SK-N-SH (cell line): Measurements from ENCODE around the gene ZDHHC12. TPM values are rescaled to one million over a fixed set of nuclear protein-coding genes. Genes with fewer than 3 reads are reported as not detected.

ENCODE experiments used
- CTCF ChIA-PET: fragments of 300-600, 350-600 bp; formaldehyde crosslinking; extraction: SDS; loops from one replicate; lab custom pipeline; 2021; lab: Yijun Ruan, JAX
- POLR2A ChIA-PET: fragments of 350-600 bp; sonication (Branson Sonifier 250); formaldehyde crosslinking; extraction: SDS; loops from one replicate; lab custom pipeline; 2020; ENCODE audit warnings: antibody characterized with exemption, inconsistent platforms; lab: Yijun Ruan, JAX
- DNase-seq: peaks from one replicate; pipeline ENCODE4 v3.0.0; 2012
- H2AFZ ChIP-seq: fragments of 200-600 bp; sonication (generic); 2 replicates; pipeline ENCODE4 v1.8.1; 2016; ENCODE audit warnings: antibody characterized with exemption, mild to moderate bottlenecking, low read depth
- H3F3A ChIP-seq: fragments of 200-600 bp; sonication (generic); replicated peaks from 2 replicates; pipeline ENCODE3; 2016; ENCODE audit warnings: antibody characterized with exemption, mild to moderate bottlenecking; ENCODE audit not compliant: insufficient read depth
- H3K27ac ChIP-seq, 2 experiments: fragments of 200-500 bp in 1 of 2; fragments of 200-600 bp in 1 of 2; sonication (Bioruptor generic) in 1 of 2; sonication (generic), shearing (Covaris generic) in 1 of 2; 2 replicates each; pipeline versions ENCODE4 v1.5.1 to v1.6.1; 2014 to 2016; ENCODE audit warnings: low read depth in 2 of 2, inconsistent platforms in 1 of 2, low read length in 1 of 2, mild to moderate bottlenecking in 1 of 2, mixed read lengths in 1 of 2
- H3K27me3 ChIP-seq: fragments of 200-600 bp; sonication (generic), shearing (Covaris generic); 2 replicates; pipeline ENCODE4 v1.6.1; 2016; ENCODE audit warnings: mixed run types; ENCODE audit not compliant: insufficient read depth
- H3K36me3 ChIP-seq, 2 experiments: fragments of 200-500 bp in 1 of 2; fragments of 200-600 bp in 1 of 2; sonication (Bioruptor generic) in 1 of 2; sonication (generic) in 1 of 2; replicated peaks in 1 of 2; 2 replicates each; pipeline versions ENCODE3 to v1.5.1; 2014 to 2016; ENCODE audit warnings: low read length in 1 of 2, mild to moderate bottlenecking in 1 of 2; ENCODE audit not compliant: insufficient read depth in 2 of 2, control insufficient read depth in 1 of 2
- H3K4me1 ChIP-seq, 2 experiments: fragments of 200-500 bp in 1 of 2; fragments of 200-600 bp in 1 of 2; sonication (Bioruptor generic) in 1 of 2; sonication (generic), shearing (Covaris generic) in 1 of 2; 2 replicates each; pipeline versions ENCODE4 v1.5.1 to v1.6.1; 2014 to 2016; ENCODE audit warnings: low read depth in 1 of 2, low read length in 1 of 2, mixed run types in 1 of 2; ENCODE audit not compliant: insufficient read depth in 2 of 2, control insufficient read depth in 1 of 2
- H3K4me2 ChIP-seq: fragments of 200-600 bp; sonication (generic), shearing (Covaris generic); 2 replicates; pipeline ENCODE4 v1.6.1; 2017; ENCODE audit warnings: mixed run types
- H3K4me3 ChIP-seq, 2 experiments: fragments of 200-500 bp in 1 of 2; fragments of 200-600 bp in 1 of 2; sonication (Bioruptor generic) in 1 of 2; sonication (generic), shearing (Covaris generic) in 1 of 2; 2 replicates each; pipeline versions ENCODE4 v1.5.1 to v1.8.1; 2014 to 2016; ENCODE audit warnings: low read depth in 2 of 2, inconsistent platforms in 1 of 2, low read length in 1 of 2, mild to moderate bottlenecking in 1 of 2, mixed read lengths in 1 of 2, moderate library complexity in 1 of 2
- H3K79me2 ChIP-seq: fragments of 200-600 bp; sonication (generic); 2 replicates; pipeline ENCODE4 v1.8.1; 2017; ENCODE audit warnings: mild to moderate bottlenecking; ENCODE audit not compliant: insufficient read depth
- H3K9ac ChIP-seq: fragments of 200-600 bp; sonication (generic); 2 replicates; pipeline ENCODE4 v1.6.1; 2017; ENCODE audit warnings: mixed run types
- H3K9me2 ChIP-seq: fragments of 200-600 bp; sonication (generic); 2 replicates; pipeline ENCODE4 v1.6.1; 2017; ENCODE audit warnings: mixed run types
- H3K9me3 ChIP-seq: fragments of 200-600 bp; sonication (generic); 2 replicates; pipeline ENCODE4 v1.6.1; 2017; ENCODE audit warnings: mixed run types, mild to moderate bottlenecking, moderate library complexity
- H4K20me1 ChIP-seq: fragments of 200-600 bp; sonication (generic); 2 replicates; pipeline ENCODE4 v1.6.1; 2017; ENCODE audit warnings: mild to moderate bottlenecking, mixed run types; ENCODE audit not compliant: insufficient read depth
- CTCF ChIP-seq: fragments of 200-600 bp; sonication (generic); IDR thresholded peaks from 2 replicates; pipeline ENCODE4 v1.6.1; 2017; ENCODE audit warnings: antibody characterized with exemption, mild to moderate bottlenecking, moderate library complexity
- ELF1 ChIP-seq: IDR thresholded peaks from 2 replicates; pipeline ENCODE4 v1.4.0; 2012
- EP300 ChIP-seq, 2 experiments: IDR thresholded peaks; 2 replicates each; pipeline versions ENCODE4 v1.4.0 to v1.6.1; 2012; ENCODE audit warnings: borderline replicate concordance in 1 of 2, low read depth in 1 of 2, low read length in 1 of 2
- FOSL2 ChIP-seq: IDR thresholded peaks from 2 replicates; pipeline ENCODE4 v1.4.0; 2012; ENCODE audit warnings: low read depth, mild to moderate bottlenecking, moderate library complexity, borderline replicate concordance
- FOXJ3 ChIP-seq: sonication (generic); formaldehyde crosslinking; IDR thresholded peaks from 2 replicates; pipeline ENCODE4 v1.5.1; 2020; ENCODE audit warnings: mild to moderate bottlenecking, missing genetic modification reagents
- GABPA ChIP-seq: IDR thresholded peaks from 2 replicates; pipeline ENCODE4 v1.4.0; 2012; ENCODE audit warnings: low read depth, mild to moderate bottlenecking
- GATA2 ChIP-seq: sonication (generic); formaldehyde crosslinking; IDR thresholded peaks from 2 replicates; pipeline ENCODE4 v1.5.0; 2020; ENCODE audit warnings: mild to moderate bottlenecking, missing genetic modification reagents
- JUND ChIP-seq: IDR thresholded peaks from 2 replicates; pipeline ENCODE4 v1.4.0; 2012
- MXI1 ChIP-seq: IDR thresholded peaks from 2 replicates; pipeline ENCODE4 v1.6.1; 2012; ENCODE audit warnings: mild to moderate bottlenecking, low read depth, low read length, improper control_type of control experiment
- NFIC ChIP-seq: IDR thresholded peaks from 2 replicates; pipeline ENCODE4 v1.4.0; 2012; ENCODE audit warnings: borderline replicate concordance
- RCOR1 ChIP-seq: fragments of 150-350 bp; IDR thresholded peaks from 2 replicates; pipeline ENCODE4 v1.6.1; 2017; ENCODE audit warnings: antibody characterized with exemption, low read length
- SIN3A ChIP-seq: IDR thresholded peaks from 2 replicates; pipeline ENCODE4 v1.6.1; 2012; ENCODE audit warnings: low read depth, mild to moderate bottlenecking, low read length, moderate library complexity, borderline replicate concordance
- TEAD4 ChIP-seq: IDR thresholded peaks from 2 replicates; pipeline ENCODE4 v1.4.0; 2012; ENCODE audit warnings: mild to moderate bottlenecking, borderline replicate concordance; ENCODE audit not compliant: insufficient read depth
- WGBS: methylation state at CpG from one replicate; pipeline ENCODE4 v1.1.6; 2017; ENCODE audit warnings: low lambda C conversion rate; 5-methylcytosine and 5-hydroxymethylcytosine counted together
- polyA plus RNA-seq, 3 experiments: library from polyadenylated mRNA; depleted of rRNA; stranded (reverse); fragments of >200 nt; gene quantifications; 2 replicates each; pipeline ENCODE4 v1.2.3, GENCODE V29; 2012
- TF ChIP-seq, protein P1 (sequence below): IDR thresholded peaks from 2 replicates; pipeline ENCODE4 v1.4.0; 2012; ENCODE audit warnings: low read depth
- TF ChIP-seq, protein P2 (sequence below): IDR thresholded peaks from 2 replicates; pipeline ENCODE4; 2012
- TF ChIP-seq, protein P3 (sequence below): fragments of 150-350 bp; IDR thresholded peaks from 2 replicates; pipeline ENCODE4 v1.6.1; 2016; ENCODE audit warnings: mild to moderate bottlenecking, low read depth, low read length

The ZDHHC12 gene
- polyA plus RNA-seq, 1 of the 3 experiments (the other 2 are of a cell fraction), result 51.3 TPM

DNA sequence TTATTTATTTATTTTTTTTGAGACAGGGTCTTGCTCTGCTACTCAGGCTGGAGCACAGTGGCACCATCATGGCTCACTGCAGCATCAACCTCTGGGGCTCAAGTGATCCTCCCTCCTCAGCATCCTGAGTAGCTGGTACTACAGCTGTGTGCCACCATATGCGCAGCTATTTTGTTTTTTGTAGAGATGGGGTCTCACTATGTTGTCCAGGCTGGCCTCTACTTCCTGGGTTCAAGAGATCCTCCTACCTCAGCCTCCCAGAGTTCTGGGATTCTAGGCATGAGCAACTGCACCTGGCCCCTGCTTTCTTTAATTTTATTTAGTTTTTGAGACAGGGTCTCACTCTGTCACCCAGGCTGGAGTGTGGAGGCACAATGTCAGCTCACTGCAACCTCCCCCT is 19.5 kb upstream of the ZDHHC12 start:
- no peaks in the 10 kb centered on the region for H4K20me1 ChIP-seq
- no peaks in the 10 kb centered on the region for H3K4me1 ChIP-seq
- H3K27me3 ChIP-seq, result no peaks in the 10 kb centered on the region
- H3K9me2 ChIP-seq, result no peaks in the 10 kb centered on the region
- ChIA-PET CTCF (interaction anchor here (0.7 to 1.1 kb wide), 2 partner anchors 8 to 10 kb away, joined by 3 to 5 read pairs; no protein-coding TSS in a partner anchor), POLR2A (no interaction called here)
- TF ChIP-seq, protein P1, sequence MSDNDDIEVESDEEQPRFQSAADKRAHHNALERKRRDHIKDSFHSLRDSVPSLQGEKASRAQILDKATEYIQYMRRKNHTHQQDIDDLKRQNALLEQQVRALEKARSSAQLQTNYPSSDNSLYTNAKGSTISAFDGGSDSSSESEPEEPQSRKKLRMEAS, result no peak
- TF ChIP-seq MXI1, result no peak
- no peak for TF ChIP-seq ELF1
- no peak for TF ChIP-seq FOSL2
- no peak for TF ChIP-seq GABPA
- TF ChIP-seq EP300 (IDR thresholded peaks at IDR 0.05; ENCODE audit: borderline replicate concordance in 1 of 2, low read depth in 1 of 2, low read length in 1 of 2), result no peak
- H3K4me3 ChIP-seq, result no peak overlapping the region
- H3K36me3 ChIP-seq, result peaks cover 0 to 3% of the 10 kb centered on the region in 2 experiments
- H3K79me2 ChIP-seq, result no peaks in the 10 kb centered on the region
- H3K4me2 ChIP-seq, result no peak overlapping the region
- no peak overlapping the region for H3K27ac ChIP-seq
- no peak for DNase-seq
- H3K9ac ChIP-seq, result no peak overlapping the region
- H3F3A ChIP-seq, result peaks cover 3% of the 10 kb centered on the region
- H3K9me3 ChIP-seq, result no peaks in the 10 kb centered on the region
- H2AFZ ChIP-seq, result no peak overlapping the region
- 100% methylated on average over 1 of the region's 1 CpG for WGBS

- no peaks in the 10 kb centered on the region for H3K27me3 ChIP-seq
- TF ChIP-seq JUND (no peak), CTCF (no peak), MXI1 (no peak), GATA2 (CRISPR knock-in tag) (no peak), TEAD4 (no peak), SIN3A (no peak), NFIC (no peak), RCOR1 (no peak), FOXJ3 (CRISPR knock-in tag) (no peak)
- TF ChIP-seq, protein P2, sequence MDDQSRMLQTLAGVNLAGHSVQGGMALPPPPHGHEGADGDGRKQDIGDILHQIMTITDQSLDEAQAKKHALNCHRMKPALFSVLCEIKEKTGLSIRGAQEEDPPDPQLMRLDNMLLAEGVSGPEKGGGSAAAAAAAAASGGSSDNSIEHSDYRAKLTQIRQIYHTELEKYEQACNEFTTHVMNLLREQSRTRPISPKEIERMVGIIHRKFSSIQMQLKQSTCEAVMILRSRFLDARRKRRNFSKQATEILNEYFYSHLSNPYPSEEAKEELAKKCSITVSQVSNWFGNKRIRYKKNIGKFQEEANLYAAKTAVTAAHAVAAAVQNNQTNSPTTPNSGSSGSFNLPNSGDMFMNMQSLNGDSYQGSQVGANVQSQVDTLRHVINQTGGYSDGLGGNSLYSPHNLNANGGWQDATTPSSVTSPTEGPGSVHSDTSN, result no peak
- TF ChIP-seq, protein P3, sequence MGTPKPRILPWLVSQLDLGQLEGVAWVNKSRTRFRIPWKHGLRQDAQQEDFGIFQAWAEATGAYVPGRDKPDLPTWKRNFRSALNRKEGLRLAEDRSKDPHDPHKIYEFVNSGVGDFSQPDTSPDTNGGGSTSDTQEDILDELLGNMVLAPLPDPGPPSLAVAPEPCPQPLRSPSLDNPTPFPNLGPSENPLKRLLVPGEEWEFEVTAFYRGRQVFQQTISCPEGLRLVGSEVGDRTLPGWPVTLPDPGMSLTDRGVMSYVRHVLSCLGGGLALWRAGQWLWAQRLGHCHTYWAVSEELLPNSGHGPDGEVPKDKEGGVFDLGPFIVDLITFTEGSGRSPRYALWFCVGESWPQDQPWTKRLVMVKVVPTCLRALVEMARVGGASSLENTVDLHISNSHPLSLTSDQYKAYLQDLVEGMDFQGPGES, result no peak
- H3K36me3 ChIP-seq, result no peaks in the 10 kb centered on the region
- no peaks in the 10 kb centered on the region for H4K20me1 ChIP-seq
- no peak overlapping the region for H2AFZ ChIP-seq
- H3F3A ChIP-seq, result peaks cover 3% of the 10 kb centered on the region
- H3K9me3 ChIP-seq, result no peaks in the 10 kb centered on the region
- no peak for DNase-seq
- no peaks in the 10 kb centered on the region for H3K4me1 ChIP-seq
- ChIA-PET POLR2A (no interaction called here), CTCF (interaction anchor here (0.6 to 1.5 kb wide), 2 partner anchors 31 to 39 kb away, joined by 3 to 4 read pairs; no protein-coding TSS in a partner anchor)
- no peak overlapping the region for H3K9ac ChIP-seq
- H3K79me2 ChIP-seq, result no peaks in the 10 kb centered on the region
- no peaks in the 10 kb centered on the region for H3K9me2 ChIP-seq
- no peak overlapping the region for H3K4me3 ChIP-seq
- WGBS, result 87% methylated on average over 14 of the region's 20 CpGs
- H3K27ac ChIP-seq, result no peak overlapping the region
- no peak overlapping the region for H3K4me2 ChIP-seq
These were observed 18.5 kb upstream of the ZDHHC12 start for GRCh38 chr9:128742401-128742800.
